ENCODE results near the gene CLTRN.
A peak's percentile ranks its signal among the peaks of the same experiment; 100 is the strongest.

CLTRN gene

GRCh38 chrX:15679246-15679645 is 14.6 kb upstream of the CLTRN start:
- H3K4me3 ChIP-seq (ENCODE audit: low read depth in 1 of 2, low read length in 2 of 2), result no peak overlapping the region
- DNase-seq, result no peak
- H3K27ac ChIP-seq (ENCODE audit: low read length), result no peak overlapping the region
- no peak overlapping the region for H3K4me2 ChIP-seq (ENCODE audit: insufficient read depth, low read length)
- ATAC-seq (ENCODE audit: insufficient read depth, low read depth), result no peak
- H4K20me1 ChIP-seq (ENCODE audit: insufficient read depth, low read length), result peaks cover 15% of the 10 kb centered on the region; the same call in 1 of the 2 replicates
- TF ChIP-seq EZH2 (IDR thresholded peaks at IDR 0.05; ENCODE audit: borderline replicate concordance, low read depth, low read length, severe bottlenecking), result no peak
- no peak for TF ChIP-seq CTCF (IDR thresholded peaks at IDR 0.05; ENCODE audit: borderline replicate concordance, extremely low read depth, low read length, poor library complexity, severe bottlenecking)
- H3K27me3 ChIP-seq (ENCODE audit: insufficient read depth, low read length, poor library complexity), result no peaks in the 10 kb centered on the region
- H3K9ac ChIP-seq (ENCODE audit: low read depth, low read length), result no peak overlapping the region
- H3K9me3 ChIP-seq (ENCODE audit: insufficient read depth, low read length, severe bottlenecking), result no peaks in the 10 kb centered on the region
- H2AFZ ChIP-seq (ENCODE audit: low read depth, low read length), result no peak overlapping the region
- H3K4me1 ChIP-seq (ENCODE audit: insufficient read depth, low read length), result peaks cover 24% of the 10 kb centered on the region
- peaks cover 11% of the 10 kb centered on the region; the same call in 1 of the 2 replicates for H3K36me3 ChIP-seq (ENCODE audit: insufficient read depth, low read length)
- peaks cover 65% of the 10 kb centered on the region for H3K79me2 ChIP-seq (ENCODE audit: insufficient read depth, low read length)

GRCh38 chrX:15678339-15678738 is 13.7 kb upstream of the CLTRN start:
- Histone ChIP-seq H3K9me3 (ENCODE audit: insufficient read depth, low read length, severe bottlenecking) (no peaks in the 10 kb centered on the region), H3K4me1 (ENCODE audit: insufficient read depth, low read length) (peaks cover 31% of the 10 kb centered on the region), H3K79me2 (ENCODE audit: insufficient read depth, low read length) (peaks cover 67% of the 10 kb centered on the region), H2AFZ (ENCODE audit: low read depth, low read length) (no peak overlapping the region), H3K4me2 (ENCODE audit: insufficient read depth, low read length) (no peak overlapping the region), H3K27ac (ENCODE audit: low read length) (no peak overlapping the region), H3K4me3 (ENCODE audit: low read depth in 1 of 2, low read length in 2 of 2) (no peak overlapping the region), H4K20me1 (ENCODE audit: insufficient read depth, low read length) (peaks cover 15% of the 10 kb centered on the region; the same call in 1 of the 2 replicates), H3K36me3 (ENCODE audit: insufficient read depth, low read length) (peaks cover 11% of the 10 kb centered on the region; the same call in 1 of the 2 replicates), H3K9ac (ENCODE audit: low read depth, low read length) (no peak overlapping the region), H3K27me3 (ENCODE audit: insufficient read depth, low read length, poor library complexity) (no peaks in the 10 kb centered on the region)
- ATAC-seq (ENCODE audit: insufficient read depth, low read depth), result no peak
- DNase-seq, result no peak
- TF ChIP-seq EZH2 (IDR thresholded peaks at IDR 0.05; ENCODE audit: borderline replicate concordance, low read depth, low read length, severe bottlenecking) (no peak), CTCF (IDR thresholded peaks at IDR 0.05; ENCODE audit: borderline replicate concordance, extremely low read depth, low read length, poor library complexity, severe bottlenecking) (no peak)

- peaks cover 31% of the 10 kb centered on the region for H3K4me1 ChIP-seq (ENCODE audit: insufficient read depth, low read length)
- ATAC-seq (ENCODE audit: insufficient read depth, low read depth) (no peak), DNase-seq (no peak)
- H3K9me3 ChIP-seq (ENCODE audit: insufficient read depth, low read length, severe bottlenecking), result no peaks in the 10 kb centered on the region
- peaks cover 11% of the 10 kb centered on the region; the same call in 1 of the 2 replicates for H3K36me3 ChIP-seq (ENCODE audit: insufficient read depth, low read length)
- no peak for TF ChIP-seq CTCF (IDR thresholded peaks at IDR 0.05; ENCODE audit: borderline replicate concordance, extremely low read depth, low read length, poor library complexity, severe bottlenecking)
- no peak for TF ChIP-seq EZH2 (IDR thresholded peaks at IDR 0.05; ENCODE audit: borderline replicate concordance, low read depth, low read length, severe bottlenecking)
- H3K9ac ChIP-seq (ENCODE audit: low read depth, low read length), result peak overlapping the region; percentile 88
- no peak overlapping the region for H3K27ac ChIP-seq (ENCODE audit: low read length)
- no peaks in the 10 kb centered on the region for H3K27me3 ChIP-seq (ENCODE audit: insufficient read depth, low read length, poor library complexity)
- peak overlapping the region; percentile 88 for H3K4me2 ChIP-seq (ENCODE audit: insufficient read depth, low read length)
- H3K4me3 ChIP-seq (ENCODE audit: low read depth in 1 of 2, low read length in 2 of 2), result peak overlapping the region in 1 of 2 experiments; percentile 95; a peak in 2 of 4 replicates
- peaks cover 66% of the 10 kb centered on the region for H3K79me2 ChIP-seq (ENCODE audit: insufficient read depth, low read length)
- peaks cover 15% of the 10 kb centered on the region; the same call in 1 of the 2 replicates for H4K20me1 ChIP-seq (ENCODE audit: insufficient read depth, low read length)
- H2AFZ ChIP-seq (ENCODE audit: low read depth, low read length), result no peak overlapping the region
These were observed 12.3 kb upstream of the CLTRN start for GRCh38 chrX:15676886-15677285.
